GM18867 (cell line): Measurements from ENCODE around the gene POLN.

Experiments
- ATAC-seq: cut with Tn5 transposase; IDR thresholded peaks from one replicate; pipeline ENCODE4 v1.9.1; 2021; ENCODE audit warnings: mild to moderate bottlenecking, moderate library complexity; ENCODE audit not compliant: unreplicated experiment

Gene POLN

GRCh38 chr4:2252530-2253091 is 10.7 kb upstream of the POLN start:
- no peak for ATAC-seq

GRCh38 chr4:2251795-2252529 is 10.0 kb upstream of the POLN start:
- ATAC-seq, result no peak

GRCh38 chr4:2251073-2251794 is 9.3 kb upstream of the POLN start:
- ATAC-seq, result no peak

GRCh38 chr4:2250357-2251072 is 8.6 kb upstream of the POLN start:
- no peak for ATAC-seq

GRCh38 chr4:2249526-2250356 is 7.8 kb upstream of the POLN start:
- no peak for ATAC-seq

GRCh38 chr4:2248821-2249261 is 6.9 kb upstream of the POLN start:
- no peak for ATAC-seq

GRCh38 chr4:2248044-2248780 is 6.3 kb upstream of the POLN start:
- ATAC-seq, result no peak

GRCh38 chr4:2247128-2248043 is 5.5 kb upstream of the POLN start:
- no peak for ATAC-seq

GRCh38 chr4:2246384-2247127 is 4.6 kb upstream of the POLN start:
- no peak for ATAC-seq

GRCh38 chr4:2245787-2246275 is 3.9 kb upstream of the POLN start:
- ATAC-seq, result no peak

- no peak for ATAC-seq
Measured at GRCh38 chr4:2245057-2245786, 3.3 kb upstream of the POLN start.

GRCh38 chr4:2243681-2244380 is 1.9 kb upstream of the POLN start:
- ATAC-seq, result no peak

- no peak for ATAC-seq
Measured at GRCh38 chr4:2241003-2241402, 918 bp downstream of the POLN start.

GRCh38 chr4:2236944-2237666 is 4.8 kb downstream of the POLN start:
- ATAC-seq, result no peak

GRCh38 chr4:2231082-2231481 is 10.8 kb downstream of the POLN start:
- ATAC-seq, result no peak

GRCh38 chr4:2226261-2226660 is 15.7 kb downstream of the POLN start:
- ATAC-seq, result no peak
